A673 (cell line): Measurements from ENCODE around the gene TSPO.

Experiments
- CTCF ChIP-seq: fragments of 300-800, 200-600 bp; sonication (generic); conservative IDR thresholded peaks from 2 replicates; pipeline ENCODE4 v1.5.1; 2017; ENCODE audit warnings: low read depth, mild to moderate bottlenecking, antibody characterized with exemption, low read length, moderate library complexity, mixed read lengths
- EZH2 ChIP-seq: fragments of 200-600 bp; sonication (generic); IDR thresholded peaks from 2 replicates; pipeline ENCODE4 v1.6.1; 2017; ENCODE audit warnings: borderline replicate concordance, low read depth, mild to moderate bottlenecking, mixed read lengths, antibody characterized with exemption, low read length; ENCODE audit not compliant: poor library complexity, severe bottlenecking

GRCh38 chr22:43134553-43134952, 16.8 kb upstream of the TSPO start:
- TF ChIP-seq CTCF (no peak), EZH2 (no peak)
